Left lung (tissue), 10 donors: ENCODE results near the gene BBS9. TPM values are rescaled to one million over a fixed set of nuclear protein-coding genes. Genes with fewer than 3 reads are reported as not detected.

Source experiments
- ATAC-seq: fragments of 200-7000 bp; cut with Tn5 transposase; one replicate; pipeline ENCODE4 v1.9.1; 2020; ENCODE audit warnings: moderate library complexity
- DNase-seq, 4 donors: peaks; one replicate each; pipeline ENCODE4 v3.0.0-alpha.2; 2013 to 2020
- H3K27ac ChIP-seq, 2 donors: fragments of 200-600 bp; sonication (generic) in 1 of 2; one replicate each; pipeline versions ENCODE4 v1.5.0 to v1.8.0; 2020 to 2021
- H3K27me3 ChIP-seq, 2 donors: fragments of 200-600 bp; sonication (generic) in 1 of 2; one replicate each; pipeline versions ENCODE4 v1.5.0 to v1.8.0; 2020 to 2021
- H3K36me3 ChIP-seq, 2 donors: fragments of 200-600 bp; sonication (generic) in 1 of 2; one replicate each; pipeline versions ENCODE4 v1.5.0 to v1.8.0; 2020 to 2021
- H3K4me1 ChIP-seq, 2 donors: fragments of 200-600 bp; one replicate each; pipeline ENCODE4 v1.8.0; 2021
- H3K4me3 ChIP-seq, 2 donors: fragments of 200-600 bp; sonication (generic) in 1 of 2; one replicate each; pipeline versions ENCODE4 v1.5.0 to v1.8.0; 2020 to 2021; ENCODE audit warnings: mild to moderate bottlenecking in 1 of 2
- H3K9me3 ChIP-seq, 2 donors: fragments of 200-600 bp; sonication (generic) in 1 of 2; one replicate each; pipeline versions ENCODE4 v1.5.0 to v1.8.0; 2020 to 2021
- intact Hi-C, 2 donors: fragments of 100-400 bp; cut with DNase I; formaldehyde crosslinking; loops; one replicate each; pipeline versions ENCODE4 v1.11.2 to v1.14.2; 2022
- polyA plus RNA-seq, 6 donors: library from polyadenylated mRNA; unstranded; fragments of 120-200 nt; gene quantifications; one replicate each; pipeline ENCODE4 v1.2.1, GENCODE V29; 2013; ENCODE audit not compliant: insufficient read length in 6 of 6
- total RNA-seq, 2 donors: library from RNA; stranded (reverse); fragmentation: NEBNext Ultra II Directional; extraction: Animal tissue kit (Norgen Biotek cat#: 25700); gene quantifications; one replicate each; pipeline ENCODE4 v1.2.1, GENCODE V29; 2021
- TF ChIP-seq, protein P1 (sequence below), 2 donors: fragments of 200-600 bp; sonication (generic) in 1 of 2; IDR thresholded peaks; one replicate each; pipeline versions ENCODE4 v1.5.0 to v1.8.0; 2021; ENCODE audit warnings: antibody characterized with exemption in 2 of 2
- donor health status: DM: no; HTN: yes; CAD: no.
- donor health status: DM: no; HTN: no; CAD: no.

BBS9 gene
- total and polyA plus RNA-seq, 8 donors: 14.5 to 25.1 (median 19.1) TPM

DNA sequence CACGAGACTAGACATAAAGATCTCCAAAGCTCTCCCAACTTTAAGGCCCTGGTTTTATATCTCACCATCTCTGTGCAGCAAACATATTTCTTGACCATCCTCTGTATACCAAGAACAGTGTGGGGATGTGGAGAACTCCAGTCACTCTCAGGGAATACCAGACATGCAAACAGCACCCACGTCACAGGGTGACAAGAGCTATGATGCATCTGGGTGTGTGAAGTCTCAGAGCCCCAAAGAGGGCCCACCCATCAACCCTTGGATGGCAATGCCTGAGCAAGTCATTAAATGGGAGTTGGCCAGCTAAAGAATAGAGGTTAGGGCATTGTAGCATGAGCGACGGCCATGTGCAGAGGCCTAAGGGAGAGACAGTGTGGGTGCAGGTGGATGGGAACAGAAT lies 402.5 kb downstream of the BBS9 start:
- ATAC-seq: no peak

DNA sequence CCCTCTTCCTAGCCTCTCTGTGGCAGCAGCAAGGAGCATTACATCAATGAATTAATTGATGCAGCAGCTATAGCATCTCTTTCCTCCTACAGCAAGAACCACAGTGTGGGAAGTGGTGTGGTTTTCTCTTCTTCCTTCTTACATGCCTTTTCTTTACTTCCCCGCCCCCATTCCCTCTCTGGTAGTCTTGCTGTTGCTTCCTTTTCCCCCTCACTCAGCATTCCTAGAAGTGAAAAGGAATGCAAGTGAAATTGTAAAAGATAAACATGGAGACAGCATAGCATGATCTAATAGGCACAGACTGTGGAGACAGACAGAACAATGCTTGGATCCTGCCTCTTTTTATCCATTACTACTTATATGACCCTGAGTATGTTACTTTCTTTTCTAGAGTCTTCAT lies 405.5 kb downstream of the BBS9 start:
- Histone ChIP-seq H3K4me3 (no peak overlapping the region), H3K9me3 (peaks cover 0 to 11% of the 10 kb centered on the region in 2 donors), H3K36me3 (no peaks in the 10 kb centered on the region), H3K4me1 (no peaks in the 10 kb centered on the region), H3K27me3 (no peaks in the 10 kb centered on the region), H3K27ac (no peak overlapping the region)
- TF ChIP-seq, protein P1, sequence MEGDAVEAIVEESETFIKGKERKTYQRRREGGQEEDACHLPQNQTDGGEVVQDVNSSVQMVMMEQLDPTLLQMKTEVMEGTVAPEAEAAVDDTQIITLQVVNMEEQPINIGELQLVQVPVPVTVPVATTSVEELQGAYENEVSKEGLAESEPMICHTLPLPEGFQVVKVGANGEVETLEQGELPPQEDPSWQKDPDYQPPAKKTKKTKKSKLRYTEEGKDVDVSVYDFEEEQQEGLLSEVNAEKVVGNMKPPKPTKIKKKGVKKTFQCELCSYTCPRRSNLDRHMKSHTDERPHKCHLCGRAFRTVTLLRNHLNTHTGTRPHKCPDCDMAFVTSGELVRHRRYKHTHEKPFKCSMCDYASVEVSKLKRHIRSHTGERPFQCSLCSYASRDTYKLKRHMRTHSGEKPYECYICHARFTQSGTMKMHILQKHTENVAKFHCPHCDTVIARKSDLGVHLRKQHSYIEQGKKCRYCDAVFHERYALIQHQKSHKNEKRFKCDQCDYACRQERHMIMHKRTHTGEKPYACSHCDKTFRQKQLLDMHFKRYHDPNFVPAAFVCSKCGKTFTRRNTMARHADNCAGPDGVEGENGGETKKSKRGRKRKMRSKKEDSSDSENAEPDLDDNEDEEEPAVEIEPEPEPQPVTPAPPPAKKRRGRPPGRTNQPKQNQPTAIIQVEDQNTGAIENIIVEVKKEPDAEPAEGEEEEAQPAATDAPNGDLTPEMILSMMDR (IDR thresholded peaks at IDR 0.05): no peak
- ATAC-seq: no peak
- intact Hi-C loops: no loop called here
- peak in 2 of 4 donors; percentile 17 to 19 for DNase-seq

More for the DNA sequence above, 402.5 kb downstream of the BBS9 start:
- Histone ChIP-seq H3K36me3 (no peaks in the 10 kb centered on the region), H3K27me3 (no peaks in the 10 kb centered on the region), H3K4me3 (no peak overlapping the region), H3K27ac (no peak overlapping the region), H3K9me3 (no peaks in the 10 kb centered on the region), H3K4me1 (no peaks in the 10 kb centered on the region)
- no peak for DNase-seq
- intact Hi-C loops: no loop called here
- TF ChIP-seq, protein P1 (IDR thresholded peaks at IDR 0.05): no peak

DNA sequence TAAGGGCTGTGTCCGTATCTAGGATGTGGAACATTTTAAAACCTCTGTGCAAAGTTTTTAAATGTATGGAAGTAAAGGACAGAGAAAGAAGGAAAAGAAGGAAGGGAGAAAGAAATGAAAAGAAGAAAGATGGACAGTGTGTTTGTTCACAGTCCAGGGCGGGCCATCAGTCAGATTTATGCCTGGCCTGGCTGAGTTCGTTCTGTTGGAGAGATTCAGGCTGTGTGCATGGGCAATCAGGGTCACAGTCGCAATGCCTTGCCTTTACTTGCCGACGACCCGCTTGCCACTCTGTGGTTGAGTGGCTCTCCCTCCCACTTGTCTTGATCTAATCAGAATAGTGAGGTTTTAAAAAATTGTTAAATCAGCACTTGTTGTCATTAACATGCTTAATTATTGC lies 406.6 kb downstream of the BBS9 start:
- ATAC-seq: no peak
- no peaks in the 10 kb centered on the region for H3K36me3 ChIP-seq
- intact Hi-C loops: no loop called here
- TF ChIP-seq, protein P1 (IDR thresholded peaks at IDR 0.05): no peak
- H3K4me3 ChIP-seq: no peak overlapping the region
- no peak for DNase-seq
- H3K27me3 ChIP-seq: no peaks in the 10 kb centered on the region
- peaks cover 0 to 11% of the 10 kb centered on the region in 2 donors for H3K9me3 ChIP-seq
- no peaks in the 10 kb centered on the region for H3K4me1 ChIP-seq
- no peak overlapping the region for H3K27ac ChIP-seq

DNA sequence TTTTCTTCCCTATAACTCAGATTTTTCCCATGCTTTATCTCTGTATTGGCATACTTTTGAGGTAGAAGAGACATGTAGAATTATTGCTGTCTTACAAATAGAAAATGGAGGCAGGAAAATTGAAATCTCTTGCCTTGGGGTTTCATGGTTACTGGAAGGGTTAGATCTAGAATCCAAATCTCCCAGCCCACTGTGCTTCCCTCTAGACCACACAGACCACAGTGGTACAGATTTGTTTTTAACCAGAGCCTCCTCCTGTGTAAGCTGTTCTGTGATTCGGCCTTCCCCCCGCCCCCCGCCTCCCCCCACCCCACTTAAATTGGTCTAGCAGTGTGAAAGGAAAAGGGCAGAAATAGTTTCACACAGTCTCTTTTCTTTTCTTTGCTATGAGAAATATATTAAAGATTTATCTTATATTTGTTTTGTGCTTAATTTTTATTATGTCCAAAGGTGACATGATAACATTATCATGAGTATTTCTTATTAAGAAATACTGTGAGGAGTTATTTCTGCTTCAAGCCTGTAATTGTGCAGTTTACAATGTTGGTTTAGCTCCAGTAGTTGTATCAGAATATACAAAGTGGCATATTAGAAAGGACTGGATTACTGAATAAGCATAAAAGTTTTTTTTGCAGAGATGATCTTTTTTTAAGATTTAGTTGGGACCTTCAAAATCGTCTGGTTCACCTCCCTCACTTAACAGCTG lies 407.2 kb downstream of the BBS9 start:
- Histone ChIP-seq H3K9me3 (peaks cover 0 to 11% of the 10 kb centered on the region in 2 donors), H3K27me3 (no peaks in the 10 kb centered on the region), H3K27ac (no peak overlapping the region), H3K4me1 (no peaks in the 10 kb centered on the region), H3K4me3 (no peak overlapping the region), H3K36me3 (no peaks in the 10 kb centered on the region)
- TF ChIP-seq, protein P1 (IDR thresholded peaks at IDR 0.05): no peak
- no peak for DNase-seq
- ATAC-seq: no peak
- intact Hi-C loops: no loop called here

DNA sequence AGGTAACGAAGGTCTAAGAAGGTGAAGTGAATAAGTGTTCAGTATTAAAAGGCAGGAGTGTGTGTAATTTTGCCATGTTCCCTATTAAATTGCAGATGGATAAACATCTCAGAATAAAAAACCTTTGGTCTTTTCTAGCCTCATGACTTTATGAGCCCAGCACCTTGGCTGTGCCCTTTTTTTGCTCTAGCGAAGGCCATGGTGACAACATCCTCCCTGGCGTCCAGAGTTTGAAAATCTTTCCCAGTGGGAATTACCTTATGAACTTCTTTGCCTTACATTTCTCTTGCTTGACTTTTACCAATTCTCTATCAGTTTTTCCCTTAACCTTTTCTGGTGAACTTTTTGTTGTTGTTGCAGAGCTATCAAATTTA lies 407.7 kb downstream of the BBS9 start:
- Histone ChIP-seq H3K27me3 (no peaks in the 10 kb centered on the region), H3K9me3 (peaks cover 0 to 11% of the 10 kb centered on the region in 2 donors), H3K27ac (no peak overlapping the region), H3K36me3 (no peaks in the 10 kb centered on the region), H3K4me1 (no peaks in the 10 kb centered on the region), H3K4me3 (no peak overlapping the region)
- TF ChIP-seq, protein P1 (IDR thresholded peaks at IDR 0.05): no peak
- intact Hi-C loops: no loop called here
- DNase-seq: no peak
- no peak for ATAC-seq
